HG03139 (cell line): ENCODE measurements around the gene ANKMY1.
A peak's percentile ranks its signal among the peaks of the same experiment; 100 is the strongest.
"Not testable (repeated sequence)": the region's sequence is repeated elsewhere in the genome, so short reads cannot be mapped to it uniquely, and the experiment has no call there.

Source experiments
- ATAC-seq: cut with Tn5 transposase; IDR thresholded peaks from one replicate; pipeline ENCODE4 v1.9.1; 2021; ENCODE audit not compliant: unreplicated experiment

Gene ANKMY1

GRCh38 chr2:240522406-240522805 lies 35.4 kb downstream of the ANKMY1 start:
- ATAC-seq, result no peak

- ATAC-seq, result not testable (repeated sequence)
Observed at GRCh38 chr2:240521885-240522284, 35.9 kb downstream of the ANKMY1 start.

DNA sequence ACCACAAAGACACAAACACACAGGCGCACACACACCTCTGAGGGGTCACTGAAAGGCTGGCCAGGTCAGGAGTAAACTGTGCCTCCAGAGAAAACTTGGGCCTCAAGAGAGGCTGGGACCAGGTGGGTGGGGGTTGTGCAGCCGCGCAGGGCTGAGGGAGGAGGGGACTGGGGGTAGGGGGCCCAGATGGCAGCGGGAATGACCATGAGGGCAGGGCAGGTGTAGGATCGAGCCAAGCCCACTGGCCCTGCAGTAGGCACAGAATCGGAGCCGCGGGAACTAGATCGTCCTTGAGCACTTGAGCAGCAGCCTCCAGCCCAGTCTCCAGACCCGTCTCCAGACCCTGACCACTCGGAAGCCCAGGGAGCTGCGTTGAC lies 36.8 kb downstream of the ANKMY1 start:
- ATAC-seq, result no peak

DNA sequence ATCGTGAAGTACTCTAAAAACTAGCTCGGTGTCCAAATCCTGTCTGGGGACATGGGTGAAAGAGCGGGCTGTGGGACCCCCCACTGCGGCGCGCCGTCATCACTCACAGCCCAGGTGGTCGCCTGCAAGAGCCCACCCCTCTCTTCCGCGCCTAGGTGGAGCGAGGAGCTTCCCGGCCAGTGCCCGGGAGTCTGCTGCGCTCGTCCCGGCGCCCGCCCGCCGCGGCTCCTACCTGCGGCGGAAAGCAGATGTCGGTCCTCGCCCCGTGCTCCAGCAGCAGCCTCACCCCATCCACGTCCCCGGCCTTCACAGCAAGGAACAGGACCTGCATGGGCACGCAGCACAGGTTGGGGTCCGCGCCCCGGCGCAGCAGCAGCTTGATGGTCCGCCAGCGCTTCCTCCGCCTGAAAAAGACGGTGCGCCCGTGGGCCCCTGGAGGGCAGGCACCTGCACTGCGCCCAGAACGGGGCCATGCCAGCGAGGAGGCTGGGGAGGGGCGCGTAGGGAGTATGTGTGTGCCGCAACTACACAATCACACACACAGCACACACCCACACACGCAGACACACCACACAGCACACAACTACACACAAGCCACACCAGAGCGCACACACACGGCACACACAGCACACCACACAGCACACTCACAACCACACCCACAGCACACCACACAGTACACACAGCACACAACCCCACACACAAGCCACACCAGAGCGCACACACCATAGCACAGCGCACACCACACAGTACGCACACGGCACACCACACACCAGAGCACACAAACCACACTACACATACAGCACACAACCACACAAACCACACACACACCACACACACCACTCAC lies 37.4 kb downstream of the ANKMY1 start:
- ATAC-seq, result no peak

- ATAC-seq, result no peak
Observed at GRCh38 chr2:240519396-240520129, 38.2 kb downstream of the ANKMY1 start.

DNA sequence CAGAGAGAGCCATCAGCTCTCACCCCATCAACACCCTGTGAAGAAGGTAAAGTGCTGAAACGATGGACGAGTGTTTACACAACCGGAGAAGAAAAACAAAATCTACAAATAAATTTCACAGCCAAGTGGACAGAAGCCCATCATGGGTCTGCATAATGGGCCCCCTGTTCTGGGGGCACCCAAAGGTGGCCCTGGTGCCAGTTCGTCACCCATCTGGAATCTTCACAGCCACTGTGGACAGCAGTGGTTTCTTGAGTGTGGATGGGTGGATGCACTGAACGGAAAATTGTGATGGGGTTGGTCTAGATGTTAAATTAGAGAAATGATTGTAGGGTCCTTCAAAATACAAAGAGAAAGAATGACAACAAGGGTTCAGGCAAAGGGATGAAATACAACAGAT lies 38.8 kb downstream of the ANKMY1 start:
- no peak for ATAC-seq

DNA sequence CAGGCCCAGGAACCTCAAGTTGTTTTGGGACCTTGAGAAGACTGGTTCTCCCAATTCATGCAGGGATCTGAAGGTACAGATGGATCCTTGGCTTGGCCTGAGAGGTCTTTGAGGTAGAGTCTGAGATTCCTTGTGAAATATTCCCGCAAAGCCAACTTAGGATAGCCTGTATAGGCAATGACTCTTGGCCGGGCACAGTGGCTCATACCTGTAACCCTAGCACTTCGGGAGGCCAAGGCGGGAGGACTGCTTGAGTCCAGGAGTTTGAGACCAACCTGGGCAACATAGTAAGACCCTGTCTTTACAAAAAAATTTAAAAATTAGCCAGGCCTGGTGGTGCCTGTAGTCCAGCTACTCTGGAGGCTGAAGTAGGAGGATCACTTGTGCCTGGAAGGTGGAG lies 40.4 kb downstream of the ANKMY1 start:
- no peak for ATAC-seq

- no peak for ATAC-seq
Observed at GRCh38 chr2:240514631-240515030, 43.2 kb downstream of the ANKMY1 start.

GRCh38 chr2:240513549-240514287 lies 44.1 kb downstream of the ANKMY1 start:
- ATAC-seq, result peak; percentile 90

DNA sequence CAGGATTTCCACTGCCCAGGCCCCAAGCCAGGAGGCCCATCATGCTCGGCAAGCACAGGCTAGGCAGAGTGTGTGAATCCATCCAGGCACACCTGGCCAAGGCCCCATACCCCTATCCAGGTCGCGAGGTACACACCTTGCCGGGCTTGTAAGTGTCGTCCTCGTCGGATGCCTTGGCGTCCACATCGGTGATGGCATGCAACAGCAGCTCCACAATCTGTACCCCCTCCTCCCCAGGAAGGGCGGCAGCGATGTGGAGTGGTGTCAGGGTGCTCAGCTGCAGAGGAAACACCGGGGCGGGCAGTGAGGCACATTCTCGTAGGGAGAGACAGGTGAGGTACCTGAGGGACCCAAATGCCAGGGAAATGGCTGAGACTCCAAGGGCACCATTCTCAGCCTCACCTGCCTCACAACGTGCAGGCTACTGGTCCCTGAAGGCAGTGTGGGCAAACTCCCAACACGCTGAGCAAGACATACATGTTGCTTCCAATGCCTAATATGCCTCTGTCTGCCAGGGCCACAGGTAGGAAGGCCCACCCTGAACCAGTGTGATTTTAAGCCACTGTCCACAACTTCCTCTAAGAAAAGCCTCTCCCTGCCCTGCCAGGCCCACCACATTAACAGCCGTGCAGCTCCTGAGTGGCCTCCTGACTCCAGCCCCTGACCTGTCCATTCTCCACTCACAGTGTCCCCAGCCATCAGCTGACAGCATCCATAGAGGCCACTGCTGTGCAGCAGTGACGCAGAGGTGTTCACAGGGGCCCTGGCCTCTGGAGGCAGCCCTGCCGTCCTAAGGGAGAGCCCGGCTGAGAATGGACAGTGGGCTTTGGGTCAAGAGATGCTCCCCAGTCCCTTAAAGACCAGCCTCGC lies 44.9 kb downstream of the ANKMY1 start:
- no peak for ATAC-seq

DNA sequence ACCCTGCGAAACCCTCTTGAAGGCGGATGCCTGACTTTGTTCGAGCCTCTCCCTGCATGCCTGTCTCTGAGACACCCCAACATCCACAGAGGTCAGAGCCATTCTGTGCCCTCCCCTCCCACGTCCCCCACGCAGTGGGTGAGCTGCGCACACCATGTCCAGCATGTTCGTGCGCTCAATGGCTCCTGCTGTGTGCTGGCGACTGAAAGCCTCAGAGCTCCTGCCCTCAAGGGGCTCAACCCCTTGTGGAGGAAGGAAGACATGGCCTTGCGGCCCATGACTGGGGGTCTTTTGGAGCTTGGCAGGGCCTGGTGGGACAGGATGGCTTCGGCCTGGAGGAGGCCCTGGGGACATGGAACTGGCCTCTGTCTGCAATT lies 45.7 kb downstream of the ANKMY1 start:
- ATAC-seq, result no peak

GRCh38 chr2:240511351-240512108 lies 46.3 kb downstream of the ANKMY1 start:
- no peak for ATAC-seq

- ATAC-seq, result no peak
Observed at GRCh38 chr2:240510513-240511210, 47.1 kb downstream of the ANKMY1 start.

DNA sequence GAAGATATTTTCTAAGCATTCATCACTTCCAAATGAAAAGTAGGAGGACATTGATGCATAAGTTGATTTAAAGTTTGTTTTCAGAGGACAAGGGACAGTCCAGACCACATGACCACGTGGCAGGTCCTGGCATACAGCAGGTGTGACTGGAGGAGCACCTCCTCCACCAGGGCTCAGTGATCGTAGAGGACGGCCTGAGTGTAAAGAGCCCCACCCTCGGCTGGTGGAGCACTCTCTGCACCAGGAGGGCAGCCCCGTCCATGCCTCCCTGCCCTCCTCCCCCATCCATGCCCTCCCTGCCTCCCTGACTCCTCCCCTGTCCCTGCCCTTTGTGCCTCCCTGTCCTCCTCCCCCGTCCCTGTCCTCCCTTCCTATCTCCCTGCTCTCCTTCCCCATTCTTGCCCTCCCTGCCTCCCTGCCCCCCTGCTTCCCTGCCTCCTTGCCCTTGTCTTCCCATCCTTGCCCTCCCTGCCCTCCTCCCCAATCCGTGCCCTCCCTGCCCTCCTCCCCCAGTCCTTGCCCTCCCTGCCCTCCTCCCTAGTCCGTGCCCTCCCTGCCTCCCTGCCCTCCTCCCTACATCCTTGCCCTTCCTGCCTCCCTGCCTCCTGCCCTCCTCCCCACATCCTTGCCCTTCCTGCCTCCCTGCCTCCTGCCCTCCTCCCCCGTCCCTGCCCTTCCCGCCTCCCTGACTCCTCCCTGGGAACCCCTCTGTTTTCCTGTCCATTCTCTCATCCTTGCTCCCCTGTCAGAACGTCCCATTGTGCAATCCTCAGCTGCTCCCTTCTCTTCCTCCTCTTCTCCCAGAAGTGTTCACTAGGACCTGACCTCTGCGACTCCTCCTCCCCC lies 47.9 kb downstream of the ANKMY1 start:
- no peak for ATAC-seq

GRCh38 chr2:240508832-240509545 lies 48.8 kb downstream of the ANKMY1 start:
- ATAC-seq, result no peak

GRCh38 chr2:240507778-240508251 lies 50.0 kb downstream of the ANKMY1 start:
- no peak for ATAC-seq

DNA sequence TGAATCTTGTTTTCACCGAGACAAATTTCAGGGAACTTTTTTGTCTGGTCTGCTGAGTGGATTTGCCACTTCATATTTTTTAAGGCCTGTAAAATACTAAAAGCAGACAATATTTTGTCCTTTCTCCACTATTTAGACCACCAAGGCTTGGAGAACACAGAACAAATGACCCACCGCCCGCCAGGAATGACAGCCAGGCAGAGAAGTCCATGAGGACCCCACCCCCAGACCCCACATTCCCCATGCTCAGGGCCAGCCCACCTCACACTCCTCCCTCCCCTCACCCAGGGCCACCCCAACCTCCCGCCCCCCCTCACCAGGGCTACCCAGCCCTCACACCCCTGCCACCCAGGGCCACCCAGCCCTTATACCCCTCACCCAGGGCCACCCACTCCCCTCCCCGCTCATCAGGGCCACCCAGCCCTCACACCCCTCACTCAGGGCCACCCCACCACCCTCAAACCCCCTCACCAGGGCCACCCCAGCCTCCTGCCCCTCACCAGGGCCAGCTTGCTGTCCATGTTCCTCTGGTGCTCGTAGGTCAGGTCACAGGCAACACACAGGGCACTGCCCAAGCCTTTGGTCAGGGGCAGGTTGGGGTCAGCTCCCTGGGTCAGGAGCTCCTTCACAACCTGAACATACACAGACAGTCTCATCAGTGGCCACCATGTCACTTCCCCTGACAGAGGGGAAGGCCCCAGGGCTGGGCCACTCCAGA lies 50.6 kb downstream of the ANKMY1 start:
- no peak for ATAC-seq
